GM23248 (cell line): ENCODE results near the gene EMC10.

Experiments
- EZH2 ChIP-seq: fragments of 200-600 bp; sonication (generic); IDR thresholded peaks from 2 replicates; pipeline ENCODE4 v1.6.1; 2018; ENCODE audit warnings: antibody characterized with exemption, mild to moderate bottlenecking; ENCODE audit not compliant: insufficient read depth, poor library complexity, severe bottlenecking
- EZH2phosphoT487 ChIP-seq: fragments of 200-600 bp; sonication (generic); IDR thresholded peaks from 2 replicates; pipeline ENCODE4 v1.6.1; 2018; ENCODE audit warnings: antibody characterized with exemption, moderate library complexity, mild to moderate bottlenecking, low read depth; ENCODE audit not compliant: insufficient read depth

GRCh38 chr19:50495020-50495531 lies 18.8 kb downstream of the EMC10 start:
- TF ChIP-seq EZH2 (no peak), EZH2phosphoT487 (no peak)
